Neural cell (in vitro differentiated cells): ENCODE data around the gene ZFP36. TPM values are rescaled to one million over a fixed set of nuclear protein-coding genes. Genes with fewer than 3 reads are reported as not detected.

Experiments
- H2AFZ ChIP-seq: fragments of 200-600, 300-800 bp; sonication (generic), shearing (Covaris generic); 2 replicates; pipeline ENCODE4 v1.6.0; 2014; ENCODE audit warnings: low read depth, mild to moderate bottlenecking, antibody characterized with exemption, low read length, moderate library complexity
- H3F3A ChIP-seq: fragments of 200-600 bp; shearing (Covaris generic); 2 replicates; pipeline ENCODE4 v1.6.1; 2016; ENCODE audit warnings: mild to moderate bottlenecking, moderate library complexity, mixed read lengths, antibody characterized with exemption, low read length; ENCODE audit not compliant: insufficient read depth, poor library complexity, severe bottlenecking
- H3K27ac ChIP-seq: fragments of 200-600, 300-800 bp; sonication (generic), shearing (Covaris generic); 2 replicates; pipeline ENCODE4 v1.5.1; 2014; ENCODE audit warnings: mild to moderate bottlenecking, low read length, moderate library complexity
- H3K27me3 ChIP-seq: fragments of 300-800, 200-600 bp; sonication (generic), shearing (Covaris generic); 2 replicates; pipeline ENCODE4 v1.6.0; 2014; ENCODE audit warnings: mild to moderate bottlenecking, low read depth, low read length, moderate library complexity; ENCODE audit not compliant: insufficient read depth
- H3K36me3 ChIP-seq: fragments of 300-800, 200-600 bp; sonication (generic), shearing (Covaris generic); 2 replicates; pipeline ENCODE4 v1.5.1; 2014; ENCODE audit warnings: mild to moderate bottlenecking, antibody characterized with exemption, low read length, moderate library complexity; ENCODE audit not compliant: insufficient read depth
- H3K4me2 ChIP-seq: fragments of 300-800, 200-600 bp; sonication (generic), shearing (Covaris generic); 2 replicates; pipeline ENCODE4 v1.6.0; 2014; ENCODE audit warnings: mild to moderate bottlenecking, low read length
- H3K4me3 ChIP-seq: fragments of 300-800, 200-600 bp; sonication (generic), shearing (Covaris generic); 2 replicates; pipeline ENCODE4 v1.5.1; 2014; ENCODE audit warnings: mild to moderate bottlenecking, low read length, moderate library complexity
- H3K79me2 ChIP-seq: fragments of 200-600 bp; shearing (Covaris generic); replicated peaks from 2 replicates; pipeline ENCODE4 v1.6.0; 2014; ENCODE audit warnings: mild to moderate bottlenecking, low read length, moderate library complexity; ENCODE audit not compliant: insufficient read depth
- H3K9ac ChIP-seq: fragments of 300-800, 200-600 bp; sonication (generic), shearing (Covaris generic); 2 replicates; pipeline ENCODE4 v1.6.1; 2016; ENCODE audit warnings: mild to moderate bottlenecking, low read length, mixed read lengths
- H3K9me2 ChIP-seq: fragments of 200-600 bp; shearing (Covaris generic); 2 replicates; pipeline ENCODE4 v1.6.1; 2016; ENCODE audit warnings: mild to moderate bottlenecking, low read length, mixed read lengths; ENCODE audit not compliant: insufficient read depth
- H3K9me3 ChIP-seq: fragments of 200-600, 300-800 bp; sonication (generic), shearing (Covaris generic); 2 replicates; pipeline ENCODE4 v1.6.1; 2016; ENCODE audit warnings: mild to moderate bottlenecking, mixed run types, low read length, moderate library complexity, mixed read lengths
- H4K20me1 ChIP-seq: fragments of 200-600 bp; shearing (Covaris generic); 2 replicates; pipeline ENCODE4 v1.6.1; 2016; ENCODE audit warnings: mild to moderate bottlenecking, mixed run types; ENCODE audit not compliant: insufficient read depth
- CTCF ChIP-seq: fragments of 450-650 bp; IDR thresholded peaks from 2 replicates; pipeline ENCODE4 v1.5.1; 2014; ENCODE audit warnings: antibody characterized with exemption, mild to moderate bottlenecking, moderate library complexity; ENCODE audit not compliant: poor library complexity, severe bottlenecking
- EZH2 ChIP-seq: fragments of 200-600, 300-800 bp; shearing (Covaris generic), sonication (generic); IDR thresholded peaks from 2 replicates; pipeline ENCODE4 v1.6.1; 2014; ENCODE audit warnings: antibody characterized with exemption, low read length, borderline replicate concordance, mild to moderate bottlenecking; ENCODE audit not compliant: insufficient read depth, poor library complexity, severe bottlenecking
- MXI1 ChIP-seq: fragments of 450-650 bp; conservative IDR thresholded peaks from 2 replicates; pipeline ENCODE4 v1.6.1; 2014; ENCODE audit warnings: antibody characterized with exemption, mild to moderate bottlenecking; ENCODE audit not compliant: poor library complexity, severe bottlenecking
- POLR2AphosphoS5 ChIP-seq: IDR thresholded peaks from 2 replicates; pipeline ENCODE4 v1.6.1; 2012
- RAD21 ChIP-seq: fragments of 450-650 bp; conservative IDR thresholded peaks from 2 replicates; pipeline ENCODE4 v1.6.1; 2014; ENCODE audit warnings: antibody characterized with exemption, mild to moderate bottlenecking, moderate library complexity
- REST ChIP-seq: IDR thresholded peaks from 2 replicates; pipeline ENCODE4 v1.6.1; 2012; ENCODE audit warnings: borderline replicate concordance
- SMC3 ChIP-seq: fragments of 450-650 bp; conservative IDR thresholded peaks from 2 replicates; pipeline ENCODE4 v1.6.1; 2014; ENCODE audit warnings: antibody characterized with exemption, mild to moderate bottlenecking, moderate library complexity; ENCODE audit not compliant: poor library complexity
- TAF1 ChIP-seq: IDR thresholded peaks from 2 replicates; pipeline ENCODE4 v1.6.1; 2012; ENCODE audit warnings: low read depth
- polyA plus RNA-seq: library from polyadenylated mRNA; depleted of rRNA; stranded (reverse); fragments of >200 nt; gene quantifications from 2 replicates; pipeline ENCODE4 v1.2.3, GENCODE V29; 2014

Gene ZFP36
- polyA plus RNA-seq, 1 donor from 2014 or later, result not detected

GRCh38 chr19:39363901-39364457 lies 42.7 kb upstream of the ZFP36 start:
- Histone ChIP-seq H3K9me3 (no peaks in the 10 kb centered on the region), H4K20me1 (no peaks in the 10 kb centered on the region), H3F3A (no peaks in the 10 kb centered on the region), H3K79me2 (no peaks in the 10 kb centered on the region), H3K9ac (no peak overlapping the region), H3K4me3 (no peak overlapping the region), H3K27me3 (no peaks in the 10 kb centered on the region), H3K36me3 (no peaks in the 10 kb centered on the region), H3K9me2 (no peaks in the 10 kb centered on the region), H3K4me2 (no peak overlapping the region), H3K27ac (no peak overlapping the region), H2AFZ (no peak overlapping the region)
- TF ChIP-seq EZH2 (no peak), TAF1 (no peak), RAD21 (no peak)

- peaks cover 3% of the 10 kb centered on the region for H3K36me3 ChIP-seq
- no peak overlapping the region for H3K4me3 ChIP-seq
- H3K27ac ChIP-seq, result no peak overlapping the region
- H4K20me1 ChIP-seq, result no peaks in the 10 kb centered on the region
- TF ChIP-seq TAF1 (no peak), CTCF (no peak), EZH2 (no peak), SMC3 (no peak), REST (no peak), MXI1 (no peak)
- no peaks in the 10 kb centered on the region for H3K9me2 ChIP-seq
- H3K9ac ChIP-seq, result no peak overlapping the region
- no peak overlapping the region for H3K4me2 ChIP-seq
- no peaks in the 10 kb centered on the region for H3K27me3 ChIP-seq
- H3F3A ChIP-seq, result no peaks in the 10 kb centered on the region
- no peaks in the 10 kb centered on the region for H3K9me3 ChIP-seq
- no peaks in the 10 kb centered on the region for H3K79me2 ChIP-seq
- H2AFZ ChIP-seq, result no peak overlapping the region
Measured at GRCh38 chr19:39365531-39365930, 41.1 kb upstream of the ZFP36 start.

GRCh38 chr19:39369200-39369599 lies 37.4 kb upstream of the ZFP36 start:
- no peak overlapping the region for H3K9ac ChIP-seq
- no peaks in the 10 kb centered on the region for H4K20me1 ChIP-seq
- no peaks in the 10 kb centered on the region for H3K9me3 ChIP-seq
- H3K4me2 ChIP-seq, result no peak overlapping the region
- H2AFZ ChIP-seq, result no peak overlapping the region
- peaks cover 3% of the 10 kb centered on the region for H3K36me3 ChIP-seq
- no peak overlapping the region for H3K27ac ChIP-seq
- TF ChIP-seq REST (no peak), POLR2AphosphoS5 (no peak), EZH2 (no peak), MXI1 (no peak), SMC3 (no peak)
- no peaks in the 10 kb centered on the region for H3K27me3 ChIP-seq
- no peaks in the 10 kb centered on the region for H3K9me2 ChIP-seq
- no peaks in the 10 kb centered on the region for H3K79me2 ChIP-seq
- no peak overlapping the region for H3K4me3 ChIP-seq
- H3F3A ChIP-seq, result no peaks in the 10 kb centered on the region
